GM23248 (cell line): ENCODE results near the gene EGR4.

Source experiments
- EZH2 ChIP-seq: fragments of 200-600 bp; sonication (generic); IDR thresholded peaks from 2 replicates; pipeline ENCODE4 v1.6.1; 2018; ENCODE audit warnings: antibody characterized with exemption, mild to moderate bottlenecking; ENCODE audit not compliant: insufficient read depth, poor library complexity, severe bottlenecking
- EZH2phosphoT487 ChIP-seq: fragments of 200-600 bp; sonication (generic); IDR thresholded peaks from 2 replicates; pipeline ENCODE4 v1.6.1; 2018; ENCODE audit warnings: antibody characterized with exemption, moderate library complexity, mild to moderate bottlenecking, low read depth; ENCODE audit not compliant: insufficient read depth

GRCh38 chr2:73337828-73338227, 44.5 kb upstream of the EGR4 start:
- TF ChIP-seq EZH2phosphoT487 (no peak), EZH2 (no peak)
